Posterior vena cava (tissue), 2 donors: ENCODE measurements around the gene NPHP1. TPM values are rescaled to one million over a fixed set of nuclear protein-coding genes. Genes with fewer than 3 reads are reported as not detected.
"Not testable (repeated sequence)": the region's sequence is repeated elsewhere in the genome, so short reads cannot be mapped to it uniquely, and the experiment has no call there.

Experiments used
- DNase-seq: peaks from one replicate; pipeline ENCODE4 v3.0.0-alpha.2; 2020; ENCODE audit warnings: low spot score
- intact Hi-C, 2 donors: fragments of 100-400 bp; cut with DNase I; formaldehyde crosslinking; loops; one replicate each; pipeline versions ENCODE4 v1.14.1 to v1.14.2; 2022 to 2023
- total RNA-seq, 2 donors: library from RNA; stranded (reverse); fragmentation: NEBNext Ultra II Directional; extraction: Animal tissue kit (Norgen Biotek cat#: 25700); gene quantifications; one replicate each; pipeline ENCODE4 v1.2.1, GENCODE V29; 2021
- donor health status: DM: yes; HTN: yes; CAD: no.
- donor health status: DM: yes; HTN: yes; CAD: no.

NPHP1 gene
- total RNA-seq, 2 donors from 2014 or later = 7.9 to 8.4 TPM

GRCh38 chr2:110107092-110108079 is 97.4 kb downstream of the NPHP1 start:
- intact Hi-C loops = no loop called here
- no peak for DNase-seq

DNA sequence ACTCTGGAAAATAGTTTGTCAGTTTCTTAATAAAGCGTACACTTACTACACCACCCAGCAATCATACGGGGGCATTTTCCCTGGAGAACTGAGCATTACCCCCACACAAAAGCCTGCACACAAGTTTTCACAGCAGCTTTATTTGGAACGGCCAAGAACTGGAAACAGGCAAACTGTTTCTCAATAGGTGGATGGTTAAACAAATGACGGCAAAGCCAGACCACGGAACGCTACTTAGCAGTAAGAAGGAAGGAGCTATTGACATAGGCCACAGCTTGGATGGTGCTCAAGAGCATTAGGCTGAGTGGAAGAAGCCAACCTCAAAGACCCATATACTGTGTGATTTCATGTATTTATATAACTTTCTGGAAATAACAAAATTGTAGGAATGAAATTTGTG is 98.2 kb downstream of the NPHP1 start:
- DNase-seq = no peak
- intact Hi-C loops = no loop called here

- no peak for DNase-seq
- intact Hi-C loops = no loop called here
These were observed 99.0 kb downstream of the NPHP1 start for GRCh38 chr2:110105608-110106467.

DNA sequence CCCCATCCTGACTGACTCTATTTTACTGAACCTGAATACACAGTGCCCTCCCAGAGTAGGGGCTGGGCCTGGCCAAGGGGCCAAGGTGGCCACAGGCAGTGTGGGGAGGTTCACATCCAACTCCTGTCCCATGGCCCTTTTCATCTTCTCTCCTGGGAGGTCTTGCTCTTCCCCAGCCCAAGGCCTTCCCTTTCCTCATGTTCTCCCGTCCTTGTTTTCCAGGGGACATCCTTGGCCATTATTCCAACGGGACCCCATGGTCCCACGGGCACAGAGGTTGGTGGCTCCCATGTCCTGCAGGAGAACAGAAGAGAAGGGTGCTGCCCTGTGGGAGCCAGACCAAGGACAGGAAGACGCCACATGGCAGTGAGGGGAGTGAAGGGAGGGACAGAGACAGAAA is 99.6 kb downstream of the NPHP1 start:
- DNase-seq = no peak
- intact Hi-C loops = no loop called here

DNA sequence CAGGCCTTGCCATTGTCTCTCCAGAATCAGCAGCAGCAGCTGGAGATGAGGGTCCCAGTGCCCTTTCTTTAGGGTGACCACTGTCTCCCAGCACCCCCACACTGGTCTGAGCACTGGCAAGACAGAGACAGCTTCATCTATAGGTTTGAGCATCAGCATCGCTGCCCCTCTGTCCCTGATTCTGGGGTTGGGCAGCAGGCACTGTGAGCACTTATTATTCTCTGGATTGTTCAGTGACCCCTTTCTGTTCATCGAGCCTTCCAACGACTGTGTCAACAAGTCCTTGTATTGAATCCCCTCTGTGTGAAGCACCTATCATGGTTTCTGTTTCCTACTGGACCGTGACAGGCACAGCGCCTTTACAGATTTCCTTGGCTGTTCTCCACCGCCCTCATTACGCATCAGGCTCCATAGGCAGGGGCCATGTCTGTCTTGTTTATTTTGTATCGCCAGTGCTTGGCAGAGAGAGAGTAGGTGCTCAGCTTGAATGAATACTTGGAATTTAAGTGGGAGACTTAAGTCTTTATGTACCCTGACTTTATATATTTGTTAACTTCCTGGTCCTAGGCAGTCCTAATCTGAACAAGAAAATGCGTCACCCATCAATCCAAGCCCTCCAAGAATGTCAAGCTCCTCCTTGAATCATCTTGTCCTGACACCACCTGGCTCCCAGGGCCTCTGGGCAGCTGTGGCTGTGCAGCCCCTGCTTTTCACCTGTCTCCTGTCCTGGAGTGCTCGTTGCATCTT is 100.6 kb downstream of the NPHP1 start:
- DNase-seq = no peak
- intact Hi-C loops = no loop called here

DNA sequence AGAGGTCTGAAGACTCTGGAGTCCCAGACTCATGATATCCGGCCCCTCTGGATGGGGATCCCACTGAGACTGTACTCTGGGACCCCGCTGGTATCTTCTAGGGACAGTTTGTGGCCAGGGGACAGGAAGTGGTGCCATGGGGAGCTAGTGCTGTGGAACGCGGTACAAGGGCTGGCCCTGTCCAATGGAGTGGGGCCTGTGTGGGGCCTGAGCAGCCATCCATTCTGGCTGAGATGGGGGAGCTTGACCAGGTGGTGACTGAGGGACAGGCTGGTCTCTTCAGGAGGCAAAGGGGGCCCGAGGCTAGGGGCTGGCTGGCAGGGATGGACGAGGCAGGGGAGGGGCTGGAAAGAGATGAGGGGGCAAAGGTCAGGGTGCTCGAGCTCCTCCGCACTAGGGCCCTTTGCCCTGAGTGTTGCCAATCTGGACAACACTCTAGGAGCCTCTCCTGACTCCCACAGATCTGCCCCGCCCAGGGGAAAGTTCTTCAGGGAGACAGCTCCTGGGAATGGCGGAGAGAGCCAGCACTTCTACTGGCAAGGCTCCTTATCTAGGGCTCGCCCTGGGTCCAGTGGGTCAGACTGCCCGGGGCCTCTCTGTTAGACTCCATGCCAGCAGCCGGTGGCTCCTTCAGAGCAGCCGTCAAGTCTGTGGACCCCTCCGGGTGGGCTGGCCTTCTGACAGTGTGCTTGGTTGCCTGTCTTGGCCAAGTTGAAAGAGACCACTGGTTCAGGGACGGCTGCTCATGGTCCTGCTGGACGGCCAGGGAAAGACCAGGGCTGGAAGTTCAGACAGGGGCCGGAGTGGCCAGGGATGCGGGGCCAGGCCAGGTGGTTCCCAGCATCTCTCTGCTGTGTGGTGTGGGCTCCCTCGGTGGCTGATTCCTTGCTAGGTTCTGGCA is 101.5 kb downstream of the NPHP1 start:
- intact Hi-C loops = no loop called here
- no peak for DNase-seq

GRCh38 chr2:110101901-110102803 is 102.7 kb downstream of the NPHP1 start:
- intact Hi-C loops = no loop called here
- DNase-seq = no peak

GRCh38 chr2:110101280-110101844 is 103.5 kb downstream of the NPHP1 start:
- peak; percentile 99 for DNase-seq
- intact Hi-C loops = no loop called here

- DNase-seq, intact Hi-C loops: not testable (repeated sequence)
These were observed 103.9 kb downstream of the NPHP1 start for GRCh38 chr2:110100880-110101279.

- intact Hi-C loops = no loop called here
- DNase-seq = no peak
These were observed 104.3 kb downstream of the NPHP1 start for GRCh38 chr2:110100480-110100879.

DNA sequence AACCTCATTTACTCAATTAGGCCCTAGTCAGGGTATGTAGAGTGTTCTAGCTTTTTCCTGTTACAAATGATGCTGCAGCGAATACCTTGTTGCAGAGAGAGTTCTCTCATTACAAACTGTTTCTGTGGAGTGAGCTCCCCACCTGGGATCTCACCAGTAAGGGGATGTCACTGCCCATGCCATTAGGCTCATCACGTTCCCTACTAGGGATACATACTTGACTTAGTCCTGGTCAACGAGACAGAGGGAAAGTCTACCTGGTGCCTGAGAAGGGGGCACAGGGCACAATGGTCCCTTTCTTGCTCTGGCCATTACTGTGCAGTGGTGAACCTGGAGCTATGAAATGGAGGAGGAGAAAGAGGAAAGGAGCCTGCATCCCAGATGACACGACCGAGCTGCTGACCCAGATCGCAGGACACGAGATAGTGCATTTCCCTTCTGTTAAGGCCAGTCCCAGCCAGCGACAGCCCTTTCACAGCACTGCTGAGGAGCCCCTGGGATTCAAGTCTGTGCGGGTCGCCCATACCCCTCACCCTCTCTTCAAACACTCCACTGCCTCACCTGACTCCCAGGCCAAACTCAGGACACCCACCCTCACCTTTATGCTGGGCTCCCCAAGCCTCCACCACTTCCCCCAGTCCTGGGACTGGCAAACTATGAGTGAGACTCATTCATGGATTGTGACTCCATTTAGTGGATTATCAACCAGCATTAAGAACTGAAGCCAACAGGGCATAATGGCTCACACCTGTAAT is 105.2 kb downstream of the NPHP1 start:
- intact Hi-C loops = no loop called here
- no peak for DNase-seq

DNA sequence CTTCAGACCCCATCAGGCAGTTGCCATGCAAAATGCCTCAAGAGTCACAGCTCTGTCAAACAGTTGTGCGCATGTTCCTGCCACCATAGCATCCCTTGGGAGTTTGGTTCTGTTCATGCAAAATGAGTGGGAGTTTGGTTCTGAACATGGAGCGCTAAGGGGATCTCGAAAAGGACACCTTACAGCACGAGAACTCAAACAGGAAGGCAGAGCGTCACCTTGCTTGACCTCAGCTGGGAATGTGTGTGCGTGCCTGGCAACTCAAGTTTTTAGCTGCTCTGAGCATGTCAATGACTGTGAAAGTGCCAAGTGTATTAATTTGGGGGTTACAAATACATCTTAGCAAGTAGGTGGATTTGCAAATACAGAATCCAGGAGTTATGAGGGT is 105.8 kb downstream of the NPHP1 start:
- intact Hi-C loops = no loop called here
- no peak for DNase-seq

GRCh38 chr2:110097506-110098220 is 107.2 kb downstream of the NPHP1 start:
- DNase-seq = peak; percentile 44
- intact Hi-C loops = no loop called here

- intact Hi-C loops = no loop called here
- DNase-seq = no peak
These were observed 108.7 kb downstream of the NPHP1 start for GRCh38 chr2:110095994-110096633.

DNA sequence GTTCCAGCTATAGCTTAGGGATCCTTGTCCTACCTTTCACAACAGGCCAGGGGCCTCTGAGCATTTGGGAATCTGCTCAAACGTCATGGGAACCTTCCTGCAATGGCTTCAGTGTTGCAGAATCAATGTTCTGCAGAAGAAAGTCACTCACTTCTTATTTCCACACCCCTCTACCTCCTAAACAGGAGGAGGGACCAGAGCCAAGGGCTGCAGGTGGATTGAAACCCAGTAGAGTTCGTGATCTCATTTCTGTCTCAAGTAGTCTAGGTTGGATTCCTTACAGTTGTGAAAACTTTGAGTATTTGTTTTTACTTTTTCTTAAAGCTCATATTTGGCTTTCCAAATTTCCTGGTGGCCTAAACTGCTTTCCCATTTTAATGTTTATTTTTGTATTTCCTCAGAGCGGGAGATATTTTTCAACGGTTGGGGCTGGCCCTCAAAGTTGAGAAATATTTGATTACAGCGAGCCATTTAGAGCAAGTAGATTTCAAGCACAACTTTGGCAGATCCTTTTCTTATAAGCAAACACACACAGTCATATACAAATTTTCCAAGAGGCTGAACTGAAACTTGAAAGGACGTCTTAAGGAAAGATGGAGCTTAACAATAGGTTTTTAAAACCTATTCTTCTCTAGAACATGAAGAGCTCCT is 109.8 kb downstream of the NPHP1 start:
- intact Hi-C loops, DNase-seq: not testable (repeated sequence)
